ENCODE measurements around the gene MTUS2. TPM values are rescaled to one million over a fixed set of nuclear protein-coding genes. Genes with fewer than 3 reads are reported as not detected.
"Not testable (repeated sequence)": the region's sequence is repeated elsewhere in the genome, so short reads cannot be mapped to it uniquely, and the experiment has no call there.

The MTUS2 gene
- total RNA-seq, 2 donors from 2014 or later, result 1.6 to 4.8 TPM

- DNase-seq (ENCODE audit: low spot score), result no peak
- H3K4me3 ChIP-seq, result no peak overlapping the region
- no peaks in the 10 kb centered on the region for H3K4me1 ChIP-seq (replicated peaks)
- no peaks in the 10 kb centered on the region for H3K9me3 ChIP-seq
- TF ChIP-seq POLR2AphosphoS5 (IDR thresholded peaks at IDR 0.05) (no peak), CTCF (IDR thresholded peaks at IDR 0.05) (no peak), POLR2A (IDR thresholded peaks at IDR 0.05) (no peak)
- WGBS, result 49% methylated on average over 3 of the region's 3 CpGs
- no peaks in the 10 kb centered on the region for H3K36me3 ChIP-seq
- intact Hi-C loops (cut with DNase I), result no loop called here
- no peaks in the 10 kb centered on the region for H3K27me3 ChIP-seq (replicated peaks; ENCODE audit: insufficient read depth)
- H3K27ac ChIP-seq, result no peak overlapping the region
These were observed 375.3 kb downstream of the MTUS2 start for GRCh38 chr13:29195456-29195855.

DNA sequence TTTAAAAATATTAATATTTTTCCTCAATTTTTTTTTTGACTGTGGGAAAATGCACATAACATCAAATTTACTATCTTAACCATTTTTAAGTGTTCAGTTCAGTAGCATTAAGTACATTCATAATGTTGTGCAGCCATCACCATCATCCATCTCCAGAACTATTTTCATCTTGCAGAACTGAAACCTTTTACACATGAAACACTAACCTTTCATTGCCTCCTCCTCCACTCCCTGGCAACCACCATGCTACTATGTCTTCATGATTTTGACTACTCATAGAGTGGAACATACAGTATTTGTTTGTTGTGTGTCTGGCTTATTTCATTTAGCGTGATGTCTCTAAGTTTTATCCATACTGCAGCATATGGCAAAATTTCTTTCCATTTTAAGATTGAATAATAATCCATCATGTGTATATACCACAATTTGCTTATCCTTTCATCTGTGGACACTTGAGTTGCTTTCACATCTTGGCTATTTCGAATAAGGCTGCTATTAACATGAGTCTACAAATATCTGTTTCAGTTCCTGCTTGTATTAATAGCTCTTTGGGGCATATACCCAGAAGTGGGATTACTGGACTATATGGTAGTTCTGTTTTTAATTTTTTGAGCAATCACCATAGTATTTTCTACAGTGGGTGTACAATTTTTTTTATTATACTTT is 376.4 kb downstream of the MTUS2 start:
- intact Hi-C loops (cut with DNase I), result no loop called here
- Histone ChIP-seq H3K4me1 (replicated peaks) (no peaks in the 10 kb centered on the region), H3K27me3 (replicated peaks; ENCODE audit: insufficient read depth) (no peaks in the 10 kb centered on the region), H3K27ac (no peak overlapping the region), H3K9me3 (no peaks in the 10 kb centered on the region), H3K4me3 (no peak overlapping the region), H3K36me3 (no peaks in the 10 kb centered on the region)
- 90% methylated on average over 2 of the region's 2 CpGs for WGBS
- TF ChIP-seq POLR2A (IDR thresholded peaks at IDR 0.05) (no peak), CTCF (IDR thresholded peaks at IDR 0.05) (no peak), POLR2AphosphoS5 (IDR thresholded peaks at IDR 0.05) (no peak)
- DNase-seq (ENCODE audit: low spot score), result no peak

- intact Hi-C loops (cut with DNase I); DNase-seq (ENCODE audit: low spot score); H3K27me3 ChIP-seq (replicated peaks; ENCODE audit: insufficient read depth); H3K4me1 ChIP-seq (replicated peaks); H3K27ac ChIP-seq; H3K9me3 ChIP-seq; H3K4me3 ChIP-seq; H3K36me3 ChIP-seq: not testable (repeated sequence)
- 78% methylated on average over 6 of the region's 6 CpGs for WGBS
These were observed 382.6 kb downstream of the MTUS2 start for GRCh38 chr13:29202753-29203152.

DNA sequence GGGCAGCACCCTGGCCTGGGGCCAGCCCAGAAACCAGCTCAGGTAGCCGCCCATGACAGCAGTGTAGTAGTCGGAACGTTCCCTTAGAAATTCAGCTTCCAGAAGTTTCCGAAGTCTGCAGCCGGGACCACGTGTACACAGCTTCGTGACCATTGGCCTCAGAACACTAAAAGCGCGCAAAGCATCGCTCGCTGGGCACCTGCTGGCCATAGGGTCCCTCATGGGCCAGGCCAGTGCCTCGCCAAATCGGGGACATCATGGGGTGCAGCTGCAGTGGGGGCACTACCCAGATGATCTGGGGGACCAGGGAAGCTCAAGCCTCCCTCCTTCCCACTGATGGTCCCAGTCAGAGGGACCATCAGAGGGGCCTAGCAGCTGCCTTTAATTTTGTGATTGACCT is 384.5 kb downstream of the MTUS2 start:
- WGBS, result 92% methylated on average over 13 of the region's 13 CpGs
- no peak for TF ChIP-seq CTCF (IDR thresholded peaks at IDR 0.05)
- TF ChIP-seq POLR2AphosphoS5 (IDR thresholded peaks at IDR 0.05), result no peak
- no peak for TF ChIP-seq POLR2A (IDR thresholded peaks at IDR 0.05)

DNA sequence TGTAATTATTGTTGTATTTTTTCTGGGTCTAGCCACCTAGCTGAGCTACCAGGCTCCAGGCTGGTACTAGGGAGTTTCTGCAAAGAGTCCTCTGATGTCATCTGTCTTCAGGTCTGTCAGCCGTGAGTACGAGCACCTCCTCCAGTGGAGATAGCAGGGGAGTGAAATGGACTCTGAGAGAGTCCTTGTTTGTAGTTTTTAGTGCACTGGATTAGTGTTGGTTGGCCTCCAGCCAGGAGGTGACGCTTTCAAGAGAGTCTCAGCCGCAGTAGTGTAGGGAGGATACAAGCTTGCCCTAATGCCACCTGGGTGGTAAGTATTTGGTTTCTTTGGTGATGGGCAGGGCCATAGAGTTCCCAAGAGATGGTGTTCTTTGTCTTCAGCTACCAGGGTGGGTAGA is 390.5 kb downstream of the MTUS2 start:
- intact Hi-C loops (cut with DNase I), result no loop called here
- WGBS, result 78% methylated on average over 4 of the region's 4 CpGs
- DNase-seq (ENCODE audit: low spot score), result no peak

More for the DNA sequence above, 384.5 kb downstream of the MTUS2 start:
- Histone ChIP-seq H3K9me3 (no peaks in the 10 kb centered on the region), H3K4me1 (replicated peaks) (no peaks in the 10 kb centered on the region), H3K27ac (no peak overlapping the region), H3K36me3 (no peaks in the 10 kb centered on the region), H3K4me3 (no peak overlapping the region), H3K27me3 (replicated peaks; ENCODE audit: insufficient read depth) (no peaks in the 10 kb centered on the region)
- no peak for DNase-seq (ENCODE audit: low spot score)
- intact Hi-C loops (cut with DNase I), result no loop called here

DNA sequence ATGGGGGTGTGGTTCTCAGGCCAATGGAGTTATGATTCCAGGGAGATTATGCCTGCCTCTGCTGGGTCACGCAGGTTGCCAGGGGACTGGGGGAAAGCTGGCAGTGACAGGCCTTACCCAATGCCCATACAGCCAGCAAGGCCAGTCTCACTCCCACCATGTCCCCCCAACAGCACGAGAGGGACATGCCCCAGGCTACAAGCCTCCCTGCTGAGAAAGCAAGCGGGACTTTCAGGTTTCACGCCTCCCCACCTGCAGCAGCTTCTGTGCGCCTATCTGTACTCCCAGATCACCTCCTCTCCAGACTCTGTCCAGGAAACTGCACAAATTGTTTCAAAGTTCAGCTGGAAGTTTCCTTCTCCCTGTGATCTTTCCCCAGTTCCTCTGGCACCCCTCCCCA is 391.0 kb downstream of the MTUS2 start:
- 88% methylated on average over 5 of the region's 5 CpGs for WGBS
- H3K36me3 ChIP-seq; DNase-seq (ENCODE audit: low spot score); H3K9me3 ChIP-seq; intact Hi-C loops (cut with DNase I); H3K27ac ChIP-seq; H3K4me3 ChIP-seq; H3K27me3 ChIP-seq (replicated peaks; ENCODE audit: insufficient read depth); H3K4me1 ChIP-seq (replicated peaks): not testable (repeated sequence)

More for the DNA sequence above, 390.5 kb downstream of the MTUS2 start:
- Histone ChIP-seq H3K36me3 (no peaks in the 10 kb centered on the region), H3K4me1 (replicated peaks) (no peaks in the 10 kb centered on the region), H3K4me3 (no peak overlapping the region), H3K27me3 (replicated peaks; ENCODE audit: insufficient read depth) (no peaks in the 10 kb centered on the region), H3K27ac (no peak overlapping the region), H3K9me3 (no peaks in the 10 kb centered on the region)
- TF ChIP-seq CTCF (IDR thresholded peaks at IDR 0.05) (no peak), POLR2A (IDR thresholded peaks at IDR 0.05) (no peak)
